ENCODE results near the gene ERVFRD-1.

DNA sequence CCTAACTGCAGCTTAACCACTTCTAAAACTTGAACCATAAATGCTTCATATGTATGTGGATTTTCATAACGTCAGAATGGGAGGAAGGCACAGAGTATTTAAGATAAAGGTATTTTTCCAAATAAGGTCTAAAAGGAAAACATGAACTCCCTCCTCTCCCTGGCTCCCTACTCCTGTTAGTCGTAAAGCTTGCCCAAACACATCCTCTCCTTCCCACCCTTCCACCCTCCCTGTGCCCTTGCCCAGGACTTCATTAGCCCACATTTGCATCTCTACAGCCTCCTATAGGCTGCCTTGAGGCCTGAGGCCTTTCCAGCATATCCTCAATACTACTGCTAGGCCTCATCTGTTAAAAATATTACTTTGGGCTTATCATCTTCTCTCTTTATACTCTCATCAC, 35.0 kb downstream of the ERVFRD-1 start:
- TF ChIP-seq, protein P1, sequence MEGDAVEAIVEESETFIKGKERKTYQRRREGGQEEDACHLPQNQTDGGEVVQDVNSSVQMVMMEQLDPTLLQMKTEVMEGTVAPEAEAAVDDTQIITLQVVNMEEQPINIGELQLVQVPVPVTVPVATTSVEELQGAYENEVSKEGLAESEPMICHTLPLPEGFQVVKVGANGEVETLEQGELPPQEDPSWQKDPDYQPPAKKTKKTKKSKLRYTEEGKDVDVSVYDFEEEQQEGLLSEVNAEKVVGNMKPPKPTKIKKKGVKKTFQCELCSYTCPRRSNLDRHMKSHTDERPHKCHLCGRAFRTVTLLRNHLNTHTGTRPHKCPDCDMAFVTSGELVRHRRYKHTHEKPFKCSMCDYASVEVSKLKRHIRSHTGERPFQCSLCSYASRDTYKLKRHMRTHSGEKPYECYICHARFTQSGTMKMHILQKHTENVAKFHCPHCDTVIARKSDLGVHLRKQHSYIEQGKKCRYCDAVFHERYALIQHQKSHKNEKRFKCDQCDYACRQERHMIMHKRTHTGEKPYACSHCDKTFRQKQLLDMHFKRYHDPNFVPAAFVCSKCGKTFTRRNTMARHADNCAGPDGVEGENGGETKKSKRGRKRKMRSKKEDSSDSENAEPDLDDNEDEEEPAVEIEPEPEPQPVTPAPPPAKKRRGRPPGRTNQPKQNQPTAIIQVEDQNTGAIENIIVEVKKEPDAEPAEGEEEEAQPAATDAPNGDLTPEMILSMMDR (IDR thresholded peaks at IDR 0.05; ENCODE audit: low read length), result no peak
- TF ChIP-seq EZH2 (IDR thresholded peaks at IDR 0.05; ENCODE audit: borderline replicate concordance, low read length), result no peak

Measured in OCI-LY1 (cell line).